Measurements from ENCODE around the gene GNB4.

Gene GNB4

DNA sequence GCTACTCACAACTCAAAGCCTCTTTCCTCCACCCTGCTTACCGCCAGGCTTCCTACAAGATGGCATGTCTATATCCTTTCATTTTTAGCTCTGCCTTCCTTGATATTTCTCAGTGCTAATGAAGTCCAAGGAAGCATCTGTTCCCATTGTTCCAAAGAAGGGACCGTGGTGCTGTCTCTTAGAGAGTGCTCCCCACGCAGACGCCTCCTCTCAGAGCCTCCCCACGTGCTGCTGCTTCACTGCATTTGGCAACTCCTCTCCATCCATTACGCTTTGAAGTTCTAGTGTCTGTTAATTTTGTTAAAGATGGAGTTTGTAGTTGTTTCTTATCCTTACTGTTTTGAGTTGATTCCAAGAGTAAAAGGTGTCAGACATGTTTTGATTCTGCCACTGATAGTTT lies 26.2 kb downstream of the GNB4 start:
- Mint-ChIP-seq H3K27ac (no peak overlapping the region), H3K27me3 (no peaks in the 10 kb centered on the region), H3K4me3 (no peak overlapping the region)

DNA sequence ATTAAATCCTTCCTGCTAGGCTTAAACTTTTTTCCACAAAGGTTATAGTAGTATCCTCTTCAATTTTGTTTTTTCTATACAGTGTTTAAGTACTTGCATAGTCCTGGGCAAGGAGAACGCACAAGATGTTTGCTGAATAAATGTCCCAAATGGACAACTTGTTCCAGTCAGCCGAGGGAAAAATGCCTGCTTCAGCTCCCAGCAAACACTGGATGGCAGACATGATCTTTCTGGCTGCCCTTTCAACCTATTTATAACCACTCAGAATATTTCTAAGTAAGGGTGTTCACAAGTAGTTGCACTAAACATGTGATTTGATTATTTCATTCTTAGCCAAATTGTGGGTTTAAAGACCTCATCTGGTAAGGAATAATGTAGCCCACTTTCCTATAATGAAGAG lies 29.8 kb downstream of the GNB4 start:
- Mint-ChIP-seq H3K27ac (no peak overlapping the region), H3K27me3 (no peaks in the 10 kb centered on the region), H3K9me3 (no peaks in the 10 kb centered on the region), H3K4me3 (no peak overlapping the region), H3K4me1 (ENCODE audit: low read depth) (no peaks in the 10 kb centered on the region), H3K36me3 (ENCODE audit: low read depth) (peaks cover 65% of the 10 kb centered on the region)
- intact Hi-C loops (cut with micrococcal nuclease): loop anchor here (2.0 kb wide), 1 partner anchor 137 kb away; no protein-coding TSS in a partner anchor

More for the DNA sequence above, 26.2 kb downstream of the GNB4 start:
- intact Hi-C loops (cut with micrococcal nuclease): no loop called here
- Mint-ChIP-seq H3K9me3 (no peaks in the 10 kb centered on the region), H3K36me3 (ENCODE audit: low read depth) (peaks cover 60% of the 10 kb centered on the region), H3K4me1 (ENCODE audit: low read depth) (peaks cover 20% of the 10 kb centered on the region)

DNA sequence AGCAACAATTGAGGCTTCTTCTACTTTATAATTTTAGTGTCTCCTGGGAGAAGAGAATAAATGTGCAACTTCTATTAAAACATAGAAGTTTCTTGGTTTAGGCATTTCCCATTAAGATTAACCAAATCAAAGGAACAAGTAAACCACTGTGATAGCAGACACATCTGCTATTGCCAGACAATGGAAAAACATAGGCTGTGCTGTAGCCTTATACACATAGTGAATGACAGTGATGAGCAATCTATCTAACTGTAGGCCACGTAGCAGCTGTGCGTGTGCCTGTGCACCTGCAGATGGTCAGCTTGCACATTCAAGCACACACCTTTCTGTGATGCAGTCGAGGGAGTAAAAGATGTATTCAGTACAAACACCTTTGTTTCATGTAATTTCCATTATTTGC lies 32.7 kb downstream of the GNB4 start:
- Mint-ChIP-seq H3K9me3 (no peaks in the 10 kb centered on the region), H3K4me1 (ENCODE audit: low read depth) (no peaks in the 10 kb centered on the region), H3K27ac (no peak overlapping the region), H3K4me3 (no peak overlapping the region), H3K36me3 (ENCODE audit: low read depth) (peaks cover 68% of the 10 kb centered on the region), H3K27me3 (no peaks in the 10 kb centered on the region)
- intact Hi-C loops (cut with micrococcal nuclease): no loop called here

DNA sequence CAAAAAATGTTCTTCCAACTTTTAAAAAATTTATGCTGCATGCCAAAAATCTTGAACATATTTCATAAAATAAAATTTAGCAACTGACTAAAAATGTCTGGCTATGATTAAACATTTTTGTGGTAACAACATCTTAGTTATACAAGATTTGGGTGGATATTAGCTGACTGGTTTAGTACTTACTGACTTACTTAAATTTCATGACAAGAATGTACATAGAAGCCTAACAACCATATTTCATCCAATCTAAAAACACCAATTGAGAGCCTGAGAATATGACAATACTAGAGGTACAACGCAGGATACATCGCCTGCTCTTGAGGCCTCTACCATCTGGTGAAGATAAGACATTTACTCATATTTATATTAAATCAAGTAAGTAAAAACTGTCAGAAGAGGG lies 34.6 kb downstream of the GNB4 start:
- Mint-ChIP-seq H3K27ac (no peak overlapping the region), H3K36me3 (ENCODE audit: low read depth) (peaks cover 78% of the 10 kb centered on the region), H3K9me3 (no peaks in the 10 kb centered on the region), H3K4me1 (ENCODE audit: low read depth) (no peaks in the 10 kb centered on the region), H3K27me3 (no peaks in the 10 kb centered on the region), H3K4me3 (no peak overlapping the region)
- intact Hi-C loops (cut with micrococcal nuclease): no loop called here

DNA sequence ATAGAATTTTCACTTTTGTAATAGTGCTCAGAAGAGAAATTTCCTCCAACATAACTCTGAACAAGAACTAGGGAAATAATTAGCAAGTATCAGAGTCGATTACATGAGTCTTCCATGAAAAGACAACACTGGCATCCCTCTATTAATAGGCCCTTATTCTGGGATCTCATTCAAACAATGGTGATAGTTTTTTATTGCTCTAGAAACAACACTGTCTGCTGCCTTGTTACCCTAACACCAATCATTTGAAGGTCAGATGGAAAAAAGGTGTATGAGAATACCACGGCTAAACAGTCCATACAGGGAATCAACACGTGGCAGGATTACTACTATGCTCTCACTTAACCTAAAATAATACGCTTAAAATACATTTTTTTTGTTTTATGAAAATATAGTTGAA lies 35.9 kb downstream of the GNB4 start:
- intact Hi-C loops (cut with micrococcal nuclease): no loop called here
- H3K4me3 Mint-ChIP-seq: no peak overlapping the region

DNA sequence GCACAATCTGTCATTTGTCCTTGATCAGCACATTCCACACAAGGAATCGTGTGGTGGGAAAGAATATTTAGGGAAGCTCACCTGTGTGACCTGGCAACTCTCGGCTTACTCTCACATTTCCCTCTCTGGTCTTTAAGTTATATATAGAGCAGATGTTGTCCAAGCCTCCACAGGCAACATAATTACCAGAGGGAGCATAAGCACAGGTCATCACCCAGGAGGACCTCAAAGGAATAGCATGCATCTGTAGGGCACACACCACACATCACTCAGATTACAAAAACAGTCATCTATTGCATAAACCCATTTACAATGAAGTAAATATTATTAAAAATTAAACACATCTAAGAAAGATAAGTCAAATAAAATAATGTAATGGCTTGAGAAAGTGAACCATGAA lies 36.5 kb downstream of the GNB4 start:
- Mint-ChIP-seq H3K4me1 (ENCODE audit: low read depth) (no peaks in the 10 kb centered on the region), H3K4me3 (no peak overlapping the region), H3K27me3 (no peaks in the 10 kb centered on the region), H3K36me3 (ENCODE audit: low read depth) (peaks cover 84% of the 10 kb centered on the region), H3K27ac (no peak overlapping the region), H3K9me3 (no peaks in the 10 kb centered on the region)
- intact Hi-C loops (cut with micrococcal nuclease): no loop called here

More for the DNA sequence above, 35.9 kb downstream of the GNB4 start:
- Mint-ChIP-seq H3K27ac (no peak overlapping the region), H3K4me1 (ENCODE audit: low read depth) (no peaks in the 10 kb centered on the region), H3K36me3 (ENCODE audit: low read depth) (peaks cover 78% of the 10 kb centered on the region), H3K27me3 (no peaks in the 10 kb centered on the region), H3K9me3 (no peaks in the 10 kb centered on the region)

DNA sequence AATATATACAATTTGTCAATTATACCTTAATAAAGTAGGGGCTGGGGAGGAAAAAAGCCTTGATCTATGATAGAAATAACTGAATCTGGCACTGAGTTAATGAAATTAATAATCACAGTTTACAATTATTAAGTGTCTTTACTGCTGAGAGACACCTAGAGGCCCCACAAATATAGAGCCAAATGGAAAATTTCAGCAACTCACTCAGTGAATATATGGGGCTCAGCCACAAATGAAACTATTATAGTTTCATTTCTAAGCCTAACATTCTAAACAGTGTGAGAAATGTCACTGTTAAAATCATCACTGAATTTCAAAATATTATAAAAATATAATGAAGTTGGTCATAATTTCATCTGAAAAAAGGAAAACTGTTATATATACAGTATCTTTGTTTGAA lies 40.3 kb downstream of the GNB4 start:
- Mint-ChIP-seq H3K4me3 (no peak overlapping the region), H3K4me1 (ENCODE audit: low read depth) (no peaks in the 10 kb centered on the region), H3K9me3 (no peaks in the 10 kb centered on the region), H3K27me3 (no peaks in the 10 kb centered on the region), H3K27ac (no peak overlapping the region), H3K36me3 (ENCODE audit: low read depth) (peaks cover 98% of the 10 kb centered on the region)
- intact Hi-C loops (cut with micrococcal nuclease): no loop called here

DNA sequence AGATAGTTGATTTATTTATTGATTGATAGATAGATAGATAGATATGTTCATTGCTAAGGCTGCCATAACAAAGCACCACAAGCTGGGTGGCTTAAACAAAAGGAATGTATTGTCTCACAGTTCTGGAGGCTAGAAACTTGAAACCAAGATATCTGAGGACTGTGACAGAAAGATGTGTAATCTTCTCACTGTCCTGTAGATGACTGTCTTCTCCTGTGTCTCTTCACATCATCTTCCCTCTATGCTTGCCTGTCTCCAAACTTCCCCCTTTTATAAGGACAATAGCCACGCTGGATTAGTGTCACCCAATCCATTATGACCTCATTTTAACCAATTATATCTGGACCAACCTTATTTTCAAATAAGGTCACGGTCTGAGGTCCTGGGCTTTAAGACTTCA lies 40.9 kb downstream of the GNB4 start:
- H3K4me1 Mint-ChIP-seq (ENCODE audit: low read depth): no peaks in the 10 kb centered on the region
- intact Hi-C loops (cut with micrococcal nuclease): no loop called here
- H3K9me3 Mint-ChIP-seq: no peaks in the 10 kb centered on the region
- no peaks in the 10 kb centered on the region for H3K27me3 Mint-ChIP-seq
- peaks cover 95% of the 10 kb centered on the region for H3K36me3 Mint-ChIP-seq (ENCODE audit: low read depth)
- no peak overlapping the region for H3K27ac Mint-ChIP-seq
- H3K4me3 Mint-ChIP-seq: no peak overlapping the region

DNA sequence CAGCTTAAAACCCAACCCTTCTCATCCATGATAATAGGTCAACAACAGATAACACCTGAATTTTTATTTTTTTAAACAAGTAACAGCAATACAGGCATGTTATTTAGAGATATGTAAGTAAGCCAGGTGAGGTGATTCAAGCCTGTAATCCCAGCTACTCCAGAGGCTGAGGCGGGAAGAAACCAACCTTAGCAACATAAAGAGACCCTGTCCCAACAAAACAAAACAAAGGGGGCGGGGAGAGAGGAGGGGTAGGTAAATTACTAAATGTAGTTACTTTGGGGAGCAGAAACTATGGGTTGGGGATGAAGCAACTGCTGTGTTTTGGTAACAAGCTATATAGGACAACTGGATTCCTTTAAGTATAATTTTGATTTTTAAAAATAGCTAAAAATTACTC lies 47.0 kb downstream of the GNB4 start:
- Mint-ChIP-seq H3K27me3 (no peaks in the 10 kb centered on the region), H3K4me3 (no peak overlapping the region), H3K4me1 (ENCODE audit: low read depth) (peaks cover 7% of the 10 kb centered on the region), H3K36me3 (ENCODE audit: low read depth) (peaks cover 93% of the 10 kb centered on the region), H3K27ac (no peak overlapping the region), H3K9me3 (no peaks in the 10 kb centered on the region)
- intact Hi-C loops (cut with micrococcal nuclease): no loop called here

DNA sequence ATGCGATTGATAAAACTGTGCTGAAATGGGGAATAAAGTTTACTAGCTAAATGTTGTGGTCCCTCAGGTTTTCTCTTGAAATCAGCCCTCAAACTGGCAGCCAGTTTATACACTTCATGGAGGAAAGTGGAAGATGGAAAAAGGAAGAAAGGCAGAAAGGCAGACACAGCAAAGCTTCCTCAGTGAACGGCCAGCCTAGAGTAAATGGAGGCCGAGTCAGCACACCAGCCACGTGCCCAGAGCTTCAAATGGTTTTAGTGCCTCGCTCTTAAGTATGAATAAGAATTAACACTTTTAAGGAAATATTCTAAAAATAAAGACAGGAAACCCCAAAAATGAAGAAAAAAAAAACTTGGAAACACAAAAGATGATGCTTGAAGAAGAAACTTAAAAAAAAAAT lies 48.3 kb downstream of the GNB4 start:
- H3K27ac Mint-ChIP-seq: peak overlapping the region; percentile 5
- H3K9me3 Mint-ChIP-seq: no peaks in the 10 kb centered on the region
- H3K4me3 Mint-ChIP-seq: no peak overlapping the region
- intact Hi-C loops (cut with micrococcal nuclease): no loop called here
- H3K36me3 Mint-ChIP-seq (ENCODE audit: low read depth): peaks cover 89% of the 10 kb centered on the region
- H3K27me3 Mint-ChIP-seq: no peaks in the 10 kb centered on the region
- H3K4me1 Mint-ChIP-seq (ENCODE audit: low read depth): peaks cover 7% of the 10 kb centered on the region

DNA sequence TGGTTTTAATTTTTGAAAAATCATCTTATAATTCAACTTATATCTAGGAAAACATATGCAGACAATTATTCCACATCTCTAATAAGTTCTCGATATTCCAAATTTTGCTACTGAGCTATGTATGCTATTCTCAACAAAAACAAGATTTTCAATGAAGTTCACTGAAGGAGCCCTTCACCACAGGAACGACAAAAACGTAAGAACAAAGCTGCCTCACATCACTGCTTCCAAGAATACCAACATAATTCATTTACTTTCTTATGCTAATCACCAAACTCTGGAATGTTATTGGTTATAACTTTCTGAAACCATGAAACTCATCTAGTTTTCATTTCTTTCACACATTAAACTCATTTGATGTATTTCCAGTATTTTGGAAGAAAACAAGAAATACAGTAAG lies 49.7 kb downstream of the GNB4 start:
- Mint-ChIP-seq H3K4me3 (no peak overlapping the region), H3K9me3 (no peaks in the 10 kb centered on the region)
- intact Hi-C loops (cut with micrococcal nuclease): no loop called here

DNA sequence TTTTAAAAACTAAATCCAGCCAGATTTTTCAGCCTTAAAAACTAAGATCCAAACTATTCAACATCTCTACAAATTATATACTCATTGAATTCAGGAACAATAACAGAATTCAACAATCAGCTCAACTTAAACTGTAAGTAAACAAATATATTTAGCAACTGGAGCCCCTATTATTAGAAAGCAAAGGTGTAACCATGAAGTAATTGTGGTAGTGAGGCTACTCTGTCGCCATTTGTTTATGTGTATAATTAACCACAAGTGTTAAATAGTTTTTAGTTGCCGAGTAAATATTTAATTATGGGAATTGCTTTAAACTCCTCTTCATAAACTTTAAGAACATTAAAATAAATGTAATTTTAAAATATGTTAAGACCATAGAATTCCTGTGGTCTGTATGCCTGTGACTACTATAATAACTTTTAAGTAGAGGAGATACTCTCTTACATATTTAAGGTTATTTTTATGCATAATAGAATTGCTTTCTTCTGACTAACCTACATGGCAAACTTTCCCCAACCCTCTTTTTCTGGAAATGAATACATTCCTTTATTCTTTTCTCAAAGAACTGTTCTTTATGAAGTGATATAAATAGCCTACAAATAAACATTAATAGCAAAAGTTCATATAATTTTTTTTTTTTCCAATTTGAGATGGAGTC lies 52.6 kb downstream of the GNB4 start:
- no peaks in the 10 kb centered on the region for H3K27me3 Mint-ChIP-seq
- intact Hi-C loops (cut with micrococcal nuclease): no loop called here
- H3K27ac Mint-ChIP-seq: no peak overlapping the region
- no peak overlapping the region for H3K4me3 Mint-ChIP-seq
- H3K9me3 Mint-ChIP-seq: no peaks in the 10 kb centered on the region
- peaks cover 7% of the 10 kb centered on the region for H3K4me1 Mint-ChIP-seq (ENCODE audit: low read depth)
- peaks cover 73% of the 10 kb centered on the region for H3K36me3 Mint-ChIP-seq (ENCODE audit: low read depth)

More for the DNA sequence above, 49.7 kb downstream of the GNB4 start:
- H3K36me3 Mint-ChIP-seq (ENCODE audit: low read depth): peaks cover 84% of the 10 kb centered on the region
- H3K27me3 Mint-ChIP-seq: no peaks in the 10 kb centered on the region
- no peak overlapping the region for H3K27ac Mint-ChIP-seq
- peaks cover 7% of the 10 kb centered on the region for H3K4me1 Mint-ChIP-seq (ENCODE audit: low read depth)

DNA sequence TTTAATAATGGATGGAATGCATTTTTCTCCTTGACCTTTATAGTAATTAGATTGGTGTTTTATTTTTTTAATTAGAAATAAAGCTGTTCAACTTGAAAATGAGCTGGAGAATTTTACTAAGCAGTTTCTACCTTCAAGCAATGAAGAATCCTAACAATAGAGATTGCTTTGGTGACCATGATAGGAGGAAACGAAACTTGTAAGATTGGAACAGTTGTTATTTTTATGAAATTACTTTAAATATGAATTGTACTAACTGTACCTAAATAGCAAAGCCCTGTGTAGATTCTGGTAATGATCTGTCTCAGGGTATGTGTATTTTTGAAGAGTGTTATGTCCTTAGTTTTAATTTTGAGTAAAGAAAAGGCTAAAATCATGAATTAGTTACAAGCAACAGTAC lies 59.4 kb downstream of the GNB4 start:
- intact Hi-C loops (cut with micrococcal nuclease): no loop called here
- Mint-ChIP-seq H3K27me3 (no peaks in the 10 kb centered on the region), H3K27ac (no peak overlapping the region), H3K4me1 (ENCODE audit: low read depth) (no peaks in the 10 kb centered on the region), H3K4me3 (no peak overlapping the region), H3K9me3 (no peaks in the 10 kb centered on the region), H3K36me3 (ENCODE audit: low read depth) (peaks cover 46% of the 10 kb centered on the region)

DNA sequence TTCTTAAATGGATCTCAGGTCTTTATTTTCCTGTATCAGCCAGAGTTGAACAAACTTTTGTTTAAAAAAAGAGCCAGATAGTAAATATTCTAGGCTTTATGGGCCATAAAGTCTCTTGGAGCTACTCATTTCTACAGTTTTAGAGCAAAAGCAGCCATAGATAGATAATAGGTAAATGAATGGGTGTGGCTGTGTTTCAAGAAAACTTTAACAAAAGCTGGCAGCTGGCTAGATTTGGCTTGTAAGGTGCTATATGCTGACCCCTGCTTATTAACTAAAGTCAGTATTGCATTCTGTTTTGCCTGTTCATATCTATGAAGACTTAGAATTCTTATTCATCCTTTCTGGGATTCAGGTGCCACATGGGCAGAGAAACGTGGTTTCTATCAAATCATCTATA lies 74.8 kb downstream of the GNB4 start:
- peaks cover 57% of the 10 kb centered on the region for H3K36me3 Mint-ChIP-seq (ENCODE audit: low read depth)
- intact Hi-C loops (cut with micrococcal nuclease): no loop called here
- no peak overlapping the region for H3K27ac Mint-ChIP-seq
- H3K4me1 Mint-ChIP-seq (ENCODE audit: low read depth): no peaks in the 10 kb centered on the region
- no peak overlapping the region for H3K4me3 Mint-ChIP-seq
- H3K27me3 Mint-ChIP-seq: no peaks in the 10 kb centered on the region
- no peaks in the 10 kb centered on the region for H3K9me3 Mint-ChIP-seq

All from dendritic cell treated with granulocyte-macrophage colony-stimulating factor and Interleukin-4, amounts not matched to agents 40 ng/mL and 50 ng/mL, for 4 days (primary cell).